K562 (cell line): Measurements from ENCODE around the gene CAV1. TPM values are rescaled to one million over a fixed set of nuclear protein-coding genes. Genes with fewer than 3 reads are reported as not detected.

Experiments used
- ATAC-seq: fragments of 200-7000 bp; cut with Tn5 transposase; 3 replicates; pipeline ENCODE4 v1.9.1; 2020; ENCODE audit warnings: moderate library complexity
- BruUV-seq: library from RNA; stranded (reverse); fragments of 400-500 nt; replicated peaks from 2 replicates; lab custom pipeline; 2021; lab: Mats Ljungman, UMichigan
- CTCF ChIA-PET: fragments of 300-600 bp; formaldehyde crosslinking; extraction: SDS; loops from one replicate; lab custom pipeline; 2021; ENCODE audit warnings: low intra/inter-chr PET ratio; lab: Yijun Ruan, JAX
- POLR2A ChIA-PET: fragments of 300-600, 350-650 bp; sonication (Branson Sonifier 250); formaldehyde crosslinking; extraction: SDS; loops from one replicate; lab custom pipeline; 2021; ENCODE audit warnings: antibody characterized with exemption, inconsistent platforms; lab: Yijun Ruan, JAX
- DNase-seq, 4 experiments: peaks; one replicate each; pipeline versions ENCODE4 v3.0.0 to v3.0.0-alpha.2; 2011 to 2018; ENCODE audit warnings: low spot score in 3 of 4, mixed read lengths in 3 of 4; ENCODE audit errors: extremely low read depth in 1 of 4
- FAIRE-seq: peaks from 2 replicates; lab custom pipeline; 2011; peaks lifted over from hg19 to GRCh38; lab: Jason Lieb, UNC
- H2AFZ ChIP-seq: 2 replicates; pipeline ENCODE4 v1.6.0; 2011; ENCODE audit warnings: low read depth, low read length, control low read depth, inconsistent platforms
- H3K27ac ChIP-seq: fragments of 200-600 bp; 3 replicates; pipeline ENCODE4 v1.8.0; 2011; ENCODE audit warnings: low read depth, mild to moderate bottlenecking, control low read depth, inconsistent platforms, low read length, moderate library complexity, mixed read lengths; ENCODE audit errors: extremely low read depth
- H3K27me3 ChIP-seq, 2 experiments: fragments of 300-600 bp in 1 of 2; 2 replicates in 1 of 2; 3 replicates in 1 of 2; pipeline versions ENCODE4 v1.6.0 to v1.8.0; 2011; ENCODE audit warnings: inconsistent platforms in 2 of 2, low read length in 2 of 2, mild to moderate bottlenecking in 1 of 2, mixed read lengths in 1 of 2, moderate library complexity in 1 of 2; ENCODE audit not compliant: control insufficient read depth in 2 of 2, insufficient read depth in 2 of 2
- H3K36me3 ChIP-seq: fragments of 300-600 bp; 3 replicates; pipeline ENCODE4 v1.8.0; 2011; ENCODE audit warnings: mild to moderate bottlenecking, low read length, inconsistent platforms; ENCODE audit not compliant: control insufficient read depth, insufficient read depth
- H3K4me1 ChIP-seq, 2 experiments: fragments of 200-600 bp in 1 of 2; replicated peaks in 1 of 2; 2 replicates in 1 of 2; 3 replicates in 1 of 2; pipeline versions ENCODE4 v1.5.1 to v1.8.0; 2011; ENCODE audit warnings: inconsistent platforms in 2 of 2, low read length in 2 of 2, mild to moderate bottlenecking in 1 of 2, mixed read lengths in 1 of 2, moderate library complexity in 1 of 2; ENCODE audit not compliant: control insufficient read depth in 2 of 2, insufficient read depth in 2 of 2
- H3K4me2 ChIP-seq: 2 replicates; pipeline ENCODE4 v1.6.1; 2011; ENCODE audit warnings: low read length, control low read depth, inconsistent platforms, mixed read lengths; ENCODE audit not compliant: insufficient read depth
- H3K4me3 ChIP-seq: fragments of 200-600 bp; sonication (generic), shearing (Covaris generic); 2 replicates; pipeline ENCODE4 v1.5.1; 2016; ENCODE audit warnings: control low read depth, inconsistent platforms
- H3K79me2 ChIP-seq: fragments of 200-600 bp; 3 replicates; pipeline ENCODE4 v1.8.0; 2011; ENCODE audit warnings: low read length, inconsistent platforms; ENCODE audit not compliant: control insufficient read depth, insufficient read depth
- H3K9ac ChIP-seq, 2 experiments: 2 replicates each; pipeline versions ENCODE4 v1.6.0 to v1.6.1; 2011; ENCODE audit warnings: low read depth in 2 of 2, low read length in 2 of 2, control low read depth in 1 of 2, inconsistent platforms in 1 of 2, mild to moderate bottlenecking in 1 of 2, mixed read lengths in 1 of 2; ENCODE audit not compliant: insufficient read depth in 1 of 2
- H3K9me1 ChIP-seq: one replicate; pipeline ENCODE4 v1.6.0; 2011; ENCODE audit warnings: inconsistent platforms, mild to moderate bottlenecking, low read length, moderate library complexity; ENCODE audit not compliant: control insufficient read depth, insufficient read depth
- H3K9me3 ChIP-seq: replicated peaks from 2 replicates; pipeline ENCODE4 v1.5.1; 2011; ENCODE audit warnings: low read depth, low read length, inconsistent platforms; ENCODE audit not compliant: control insufficient read depth, insufficient read depth
- H4K20me1 ChIP-seq: replicated peaks from 2 replicates; pipeline ENCODE4 v1.6.1; 2011; ENCODE audit warnings: low read length, inconsistent platforms, mixed read lengths; ENCODE audit not compliant: control insufficient read depth, insufficient read depth
- CEBPB ChIP-seq: fragments of 450-650 bp; IDR thresholded peaks from 2 replicates; pipeline ENCODE4 v1.6.1; 2016; ENCODE audit warnings: missing genetic modification characterization, missing compliant biosample characterization
- ERF ChIP-seq: fragments of 450-650 bp; formaldehyde crosslinking; IDR thresholded peaks from 2 replicates; pipeline ENCODE4 v1.4.0; 2020; ENCODE audit warnings: mild to moderate bottlenecking, mixed read lengths
- GABPB1 ChIP-seq: sonication (generic); formaldehyde crosslinking; IDR thresholded peaks from 2 replicates; pipeline ENCODE4 v1.8.0; 2022; ENCODE audit warnings: mild to moderate bottlenecking, missing genetic modification reagents
- RBM14 ChIP-seq: fragments of 200-400 bp; formaldehyde crosslinking; IDR thresholded peaks from 2 replicates; pipeline ENCODE4 v1.6.1; 2018; ENCODE audit warnings: low read depth, mild to moderate bottlenecking, low read length, moderate library complexity, borderline replicate concordance; ENCODE audit not compliant: insufficient read depth
- ZNF507 ChIP-seq: conservative IDR thresholded peaks from 2 replicates; pipeline ENCODE4 v1.6.1; 2017; ENCODE audit warnings: missing genetic modification characterization, missing compliant biosample characterization
- WGBS: fragments of 100-300 bp; shearing (Covaris generic); methylation state at CpG from one replicate; pipeline ENCODE4 v1.1.6; 2016; ENCODE audit warnings: low coverage, mixed read lengths; ENCODE audit not compliant: insufficient coverage; ENCODE audit errors: missing lambda C conversion rate; 5-methylcytosine and 5-hydroxymethylcytosine counted together
- in situ Hi-C: fragments of 300-500 bp; cut with MboI; formaldehyde crosslinking; loops from 4 replicates; pipeline ENCODE4 v1.15.0; 2018; ENCODE audit warnings: inconsistent platforms, mixed read lengths
- intact Hi-C: fragments of 100-400 bp; cut with micrococcal nuclease; formaldehyde crosslinking; loops from 2 replicates; pipeline ENCODE4 v1.14.2; 2022
- polyA plus RNA-seq, 8 experiments: library from polyadenylated mRNA; depleted of rRNA in 4 of 8; stranded (reverse) in 5 of 8; unstranded in 3 of 8; fragments of >200 nt; fragmentation: Nextera tagmentation in 2 of 8; fragmentation: Illumina TruSeq in 1 of 8; extraction: Ambion mirVana in 2 of 8; extraction: Trizol in 1 of 8; gene quantifications; 2 replicates each; pipeline versions ENCODE4 v1.2.1 to v1.2.3, GENCODE V29; 2011 to 2014; ENCODE audit warnings: inconsistent platforms in 1 of 8, missing spikeins in 1 of 8
- total RNA-seq, 7 experiments: library from RNA; depleted of rRNA in 6 of 7; stranded (reverse); fragments of >200 nt in 6 of 7; fragmentation: Illumina TruSeq in 2 of 7; extraction: Trizol in 2 of 7; gene quantifications; 2 replicates each; pipeline versions ENCODE4 v1.2.1 to v1.2.3, GENCODE V29; 2011 to 2021; ENCODE audit warnings: low replicate concordance in 1 of 7
- TF ChIP-seq, protein P1 (sequence below): fragments of 250-450 bp; sonication (Bioruptor Pico); IDR thresholded peaks from 2 replicates; pipeline ENCODE4 v1.4.0; 2020
- TF ChIP-seq, protein P2 (sequence below): sonication (generic); formaldehyde crosslinking; IDR thresholded peaks from 2 replicates; pipeline ENCODE4 v1.8.1; 2023; ENCODE audit warnings: mild to moderate bottlenecking, missing genetic modification reagents
- TF ChIP-seq, protein P3 (sequence below), 2 experiments: IDR thresholded peaks; 2 replicates each; pipeline ENCODE4 v1.6.1; 2012; ENCODE audit warnings: improper control_type of control experiment in 2 of 2, low read depth in 2 of 2, low read length in 2 of 2, borderline replicate concordance in 1 of 2
- TF ChIP-seq, protein P4 (sequence below): fragments of 450-650 bp; IDR thresholded peaks from 2 replicates; pipeline ENCODE4 v1.6.1; 2016; ENCODE audit warnings: antibody characterized with exemption

CAV1 gene
- total and polyA plus RNA-seq, 9 of the 15 experiments (the other 6 are each of a cell fraction or from before 2014, with no cell fraction given) = 0.08 to 1.5 (median 0.63) TPM

DNA sequence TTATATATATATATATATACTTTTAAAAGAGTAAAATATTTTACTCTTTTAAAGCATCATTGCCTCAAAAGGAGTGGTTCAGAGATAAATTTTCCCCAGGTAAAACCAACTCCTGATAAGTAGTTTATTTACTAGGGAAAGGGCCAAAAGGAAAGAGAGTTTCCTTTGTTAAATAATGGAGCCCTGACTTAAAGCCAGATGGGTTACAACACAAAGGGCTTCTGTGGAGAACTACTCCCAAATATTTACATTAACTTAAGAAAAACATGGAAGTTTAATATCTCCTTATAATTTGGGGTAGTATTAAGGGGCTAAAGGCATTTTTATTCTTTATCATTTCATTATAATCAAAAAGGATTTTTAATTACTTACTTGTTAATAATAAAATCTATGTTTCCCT, 8.5 kb upstream of the CAV1 start (continued):
- TF ChIP-seq, protein P1, sequence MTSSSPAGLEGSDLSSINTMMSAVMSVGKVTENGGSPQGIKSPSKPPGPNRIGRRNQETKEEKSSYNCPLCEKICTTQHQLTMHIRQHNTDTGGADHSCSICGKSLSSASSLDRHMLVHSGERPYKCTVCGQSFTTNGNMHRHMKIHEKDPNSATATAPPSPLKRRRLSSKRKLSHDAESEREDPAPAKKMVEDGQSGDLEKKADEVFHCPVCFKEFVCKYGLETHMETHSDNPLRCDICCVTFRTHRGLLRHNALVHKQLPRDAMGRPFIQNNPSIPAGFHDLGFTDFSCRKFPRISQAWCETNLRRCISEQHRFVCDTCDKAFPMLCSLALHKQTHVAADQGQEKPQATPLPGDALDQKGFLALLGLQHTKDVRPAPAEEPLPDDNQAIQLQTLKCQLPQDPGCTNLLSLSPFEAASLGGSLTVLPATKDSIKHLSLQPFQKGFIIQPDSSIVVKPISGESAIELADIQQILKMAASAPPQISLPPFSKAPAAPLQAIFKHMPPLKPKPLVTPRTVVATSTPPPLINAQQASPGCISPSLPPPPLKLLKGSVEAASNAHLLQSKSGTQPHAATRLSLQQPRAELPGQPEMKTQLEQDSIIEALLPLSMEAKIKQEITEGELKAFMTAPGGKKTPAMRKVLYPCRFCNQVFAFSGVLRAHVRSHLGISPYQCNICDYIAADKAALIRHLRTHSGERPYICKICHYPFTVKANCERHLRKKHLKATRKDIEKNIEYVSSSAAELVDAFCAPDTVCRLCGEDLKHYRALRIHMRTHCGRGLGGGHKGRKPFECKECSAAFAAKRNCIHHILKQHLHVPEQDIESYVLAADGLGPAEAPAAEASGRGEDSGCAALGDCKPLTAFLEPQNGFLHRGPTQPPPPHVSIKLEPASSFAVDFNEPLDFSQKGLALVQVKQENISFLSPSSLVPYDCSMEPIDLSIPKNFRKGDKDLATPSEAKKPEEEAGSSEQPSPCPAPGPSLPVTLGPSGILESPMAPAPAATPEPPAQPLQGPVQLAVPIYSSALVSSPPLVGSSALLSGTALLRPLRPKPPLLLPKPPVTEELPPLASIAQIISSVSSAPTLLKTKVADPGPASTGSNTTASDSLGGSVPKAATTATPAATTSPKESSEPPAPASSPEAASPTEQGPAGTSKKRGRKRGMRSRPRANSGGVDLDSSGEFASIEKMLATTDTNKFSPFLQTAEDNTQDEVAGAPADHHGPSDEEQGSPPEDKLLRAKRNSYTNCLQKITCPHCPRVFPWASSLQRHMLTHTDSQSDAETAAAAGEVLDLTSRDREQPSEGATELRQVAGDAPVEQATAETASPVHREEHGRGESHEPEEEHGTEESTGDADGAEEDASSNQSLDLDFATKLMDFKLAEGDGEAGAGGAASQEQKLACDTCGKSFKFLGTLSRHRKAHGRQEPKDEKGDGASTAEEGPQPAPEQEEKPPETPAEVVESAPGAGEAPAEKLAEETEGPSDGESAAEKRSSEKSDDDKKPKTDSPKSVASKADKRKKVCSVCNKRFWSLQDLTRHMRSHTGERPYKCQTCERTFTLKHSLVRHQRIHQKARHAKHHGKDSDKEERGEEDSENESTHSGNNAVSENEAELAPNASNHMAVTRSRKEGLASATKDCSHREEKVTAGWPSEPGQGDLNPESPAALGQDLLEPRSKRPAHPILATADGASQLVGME (CRISPR knock-in tag) = no peak
- TF ChIP-seq, protein P2, sequence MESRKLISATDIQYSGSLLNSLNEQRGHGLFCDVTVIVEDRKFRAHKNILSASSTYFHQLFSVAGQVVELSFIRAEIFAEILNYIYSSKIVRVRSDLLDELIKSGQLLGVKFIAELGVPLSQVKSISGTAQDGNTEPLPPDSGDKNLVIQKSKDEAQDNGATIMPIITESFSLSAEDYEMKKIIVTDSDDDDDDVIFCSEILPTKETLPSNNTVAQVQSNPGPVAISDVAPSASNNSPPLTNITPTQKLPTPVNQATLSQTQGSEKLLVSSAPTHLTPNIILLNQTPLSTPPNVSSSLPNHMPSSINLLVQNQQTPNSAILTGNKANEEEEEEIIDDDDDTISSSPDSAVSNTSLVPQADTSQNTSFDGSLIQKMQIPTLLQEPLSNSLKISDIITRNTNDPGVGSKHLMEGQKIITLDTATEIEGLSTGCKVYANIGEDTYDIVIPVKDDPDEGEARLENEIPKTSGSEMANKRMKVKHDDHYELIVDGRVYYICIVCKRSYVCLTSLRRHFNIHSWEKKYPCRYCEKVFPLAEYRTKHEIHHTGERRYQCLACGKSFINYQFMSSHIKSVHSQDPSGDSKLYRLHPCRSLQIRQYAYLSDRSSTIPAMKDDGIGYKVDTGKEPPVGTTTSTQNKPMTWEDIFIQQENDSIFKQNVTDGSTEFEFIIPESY (CRISPR knock-in tag) = no peak

DNA sequence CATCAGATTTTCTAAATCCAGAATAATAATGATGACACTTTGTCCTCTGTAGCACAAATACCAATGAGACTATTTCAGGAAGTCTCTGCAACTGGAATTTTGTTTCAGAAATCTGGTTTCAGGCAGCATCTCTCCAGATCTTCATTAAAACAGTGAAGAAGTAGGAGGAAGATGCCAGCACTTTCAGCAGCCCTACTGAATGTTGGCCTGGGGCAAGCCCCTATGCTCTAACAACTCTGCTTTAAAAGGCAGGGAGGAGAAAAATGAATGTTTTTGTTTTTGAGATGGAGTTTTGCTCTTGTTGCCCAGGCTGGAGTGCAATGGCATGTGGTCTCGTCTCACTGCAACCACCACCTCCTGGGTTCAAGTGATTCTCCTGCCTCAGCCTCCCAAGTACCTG, 7.2 kb upstream of the CAV1 start:
- no peak overlapping the region for H3K9ac ChIP-seq
- no TSS peak for BruUV-seq
- in situ Hi-C loops = no loop called here
- TF ChIP-seq ERF (no peak), GABPB1 (no peak), ZNF507 (tag) (no peak), CEBPB (no peak), RBM14 (no peak)
- TF ChIP-seq, protein P3, sequence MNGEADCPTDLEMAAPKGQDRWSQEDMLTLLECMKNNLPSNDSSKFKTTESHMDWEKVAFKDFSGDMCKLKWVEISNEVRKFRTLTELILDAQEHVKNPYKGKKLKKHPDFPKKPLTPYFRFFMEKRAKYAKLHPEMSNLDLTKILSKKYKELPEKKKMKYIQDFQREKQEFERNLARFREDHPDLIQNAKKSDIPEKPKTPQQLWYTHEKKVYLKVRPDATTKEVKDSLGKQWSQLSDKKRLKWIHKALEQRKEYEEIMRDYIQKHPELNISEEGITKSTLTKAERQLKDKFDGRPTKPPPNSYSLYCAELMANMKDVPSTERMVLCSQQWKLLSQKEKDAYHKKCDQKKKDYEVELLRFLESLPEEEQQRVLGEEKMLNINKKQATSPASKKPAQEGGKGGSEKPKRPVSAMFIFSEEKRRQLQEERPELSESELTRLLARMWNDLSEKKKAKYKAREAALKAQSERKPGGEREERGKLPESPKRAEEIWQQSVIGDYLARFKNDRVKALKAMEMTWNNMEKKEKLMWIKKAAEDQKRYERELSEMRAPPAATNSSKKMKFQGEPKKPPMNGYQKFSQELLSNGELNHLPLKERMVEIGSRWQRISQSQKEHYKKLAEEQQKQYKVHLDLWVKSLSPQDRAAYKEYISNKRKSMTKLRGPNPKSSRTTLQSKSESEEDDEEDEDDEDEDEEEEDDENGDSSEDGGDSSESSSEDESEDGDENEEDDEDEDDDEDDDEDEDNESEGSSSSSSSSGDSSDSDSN (IDR thresholded peaks at IDR 0.05; ENCODE audit: borderline replicate concordance in 1 of 2, low read depth in 2 of 2, low read length in 2 of 2) = no peak
- TF ChIP-seq, protein P4, sequence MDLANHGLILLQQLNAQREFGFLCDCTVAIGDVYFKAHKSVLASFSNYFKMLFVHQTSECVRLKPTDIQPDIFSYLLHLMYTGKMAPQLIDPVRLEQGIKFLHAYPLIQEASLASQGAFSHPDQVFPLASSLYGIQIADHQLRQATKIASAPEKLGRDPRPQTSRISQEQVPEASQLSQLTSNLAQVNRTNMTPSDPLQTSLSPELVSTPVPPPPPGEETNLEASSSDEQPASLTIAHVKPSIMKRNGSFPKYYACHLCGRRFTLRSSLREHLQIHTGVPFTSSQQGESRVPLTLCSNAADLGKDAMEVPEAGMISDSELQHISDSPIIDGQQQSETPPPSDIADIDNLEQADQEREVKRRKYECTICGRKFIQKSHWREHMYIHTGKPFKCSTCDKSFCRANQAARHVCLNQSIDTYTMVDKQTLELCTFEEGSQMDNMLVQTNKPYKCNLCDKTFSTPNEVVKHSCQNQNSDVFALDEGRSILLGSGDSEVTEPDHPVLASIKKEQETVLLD = no peak

More for the DNA sequence above, 7.2 kb upstream of the CAV1 start:
- DNase-seq = no peak
- no peak overlapping the region for H2AFZ ChIP-seq
- H3K36me3 ChIP-seq = no peaks in the 10 kb centered on the region
- no peaks in the 10 kb centered on the region for H3K9me3 ChIP-seq
- intact Hi-C loops = no loop called here
- H4K20me1 ChIP-seq = no peaks in the 10 kb centered on the region
- H3K9me1 ChIP-seq = no peaks in the 10 kb centered on the region
- CTCF ChIA-PET = no interaction called here
- no peak overlapping the region for H3K4me2 ChIP-seq
- H3K79me2 ChIP-seq = no peaks in the 10 kb centered on the region
- H3K4me3 ChIP-seq = no peak overlapping the region
- peaks cover 0 to 3% of the 10 kb centered on the region in 2 experiments; a peak in 3 of 5 replicates for H3K4me1 ChIP-seq
- POLR2A ChIA-PET = no interaction called here
- no peak for FAIRE-seq
- 70% methylated on average over 1 of the region's 1 CpG for WGBS
- no peaks in the 10 kb centered on the region for H3K27me3 ChIP-seq
- no peak for ATAC-seq
- H3K27ac ChIP-seq = no peak overlapping the region
